ENCODE measurements around the gene ARFGAP3.

The ARFGAP3 gene

GRCh38 chr22:42797011-42797410 lies 60.1 kb downstream of the ARFGAP3 start:
- Histone ChIP-seq H3K9me3 (ENCODE audit: insufficient read depth, low read depth, low read length) (no peaks in the 10 kb centered on the region), H3K4me2 (ENCODE audit: low read depth, low read length, poor library complexity, severe bottlenecking) (no peak overlapping the region), H2AFZ (ENCODE audit: low read length) (no peak overlapping the region), H3K4me1 (ENCODE audit: insufficient read depth, low read length, poor library complexity, severe bottlenecking) (no peaks in the 10 kb centered on the region), H3K9ac (ENCODE audit: low read depth, low read length, poor library complexity, severe bottlenecking) (no peak overlapping the region), H3K9me2 (replicated peaks; ENCODE audit: low read depth, low read length) (no peaks in the 10 kb centered on the region), H3K79me2 (ENCODE audit: insufficient read depth, low read length) (no peaks in the 10 kb centered on the region), H3K4me3 (ENCODE audit: low read length, poor library complexity, severe bottlenecking) (no peak overlapping the region), H3K36me3 (ENCODE audit: insufficient read depth, low read length) (peaks cover 52% of the 10 kb centered on the region; the same call in 1 of the 2 replicates), H4K20me1 (ENCODE audit: insufficient read depth, low read length, poor library complexity, severe bottlenecking) (no peaks in the 10 kb centered on the region), H3F3A (ENCODE audit: low read depth) (no peaks in the 10 kb centered on the region), H3K27me3 (ENCODE audit: insufficient read depth, low read length, poor library complexity, severe bottlenecking) (no peaks in the 10 kb centered on the region)
- TF ChIP-seq EZH2phosphoT487 (IDR thresholded peaks at IDR 0.05; ENCODE audit: borderline replicate concordance) (no peak), CTCF (conservative IDR thresholded peaks at IDR 0.05; ENCODE audit: low read length) (no peak)

- Histone ChIP-seq H2AFZ (ENCODE audit: low read length) (no peak overlapping the region), H3K9me2 (replicated peaks; ENCODE audit: low read depth, low read length) (no peaks in the 10 kb centered on the region), H3K9ac (ENCODE audit: low read depth, low read length, poor library complexity, severe bottlenecking) (no peak overlapping the region), H4K20me1 (ENCODE audit: insufficient read depth, low read length, poor library complexity, severe bottlenecking) (no peaks in the 10 kb centered on the region), H3K9me3 (ENCODE audit: insufficient read depth, low read depth, low read length) (no peaks in the 10 kb centered on the region), H3F3A (ENCODE audit: low read depth) (no peaks in the 10 kb centered on the region), H3K4me3 (ENCODE audit: low read length, poor library complexity, severe bottlenecking) (no peak overlapping the region), H3K79me2 (ENCODE audit: insufficient read depth, low read length) (no peaks in the 10 kb centered on the region), H3K4me2 (ENCODE audit: low read depth, low read length, poor library complexity, severe bottlenecking) (no peak overlapping the region), H3K27me3 (ENCODE audit: insufficient read depth, low read length, poor library complexity, severe bottlenecking) (no peaks in the 10 kb centered on the region), H3K4me1 (ENCODE audit: insufficient read depth, low read length, poor library complexity, severe bottlenecking) (no peaks in the 10 kb centered on the region), H3K36me3 (ENCODE audit: insufficient read depth, low read length) (peaks cover 43% of the 10 kb centered on the region; the same call in 1 of the 2 replicates)
- no peak for TF ChIP-seq EZH2phosphoT487 (IDR thresholded peaks at IDR 0.05; ENCODE audit: borderline replicate concordance)
- no peak for TF ChIP-seq CTCF (conservative IDR thresholded peaks at IDR 0.05; ENCODE audit: low read length)
Measured at GRCh38 chr22:42796081-42796480, 61.0 kb downstream of the ARFGAP3 start.

- no peak overlapping the region for H3K4me3 ChIP-seq (ENCODE audit: low read length, poor library complexity, severe bottlenecking)
- no peaks in the 10 kb centered on the region for H3F3A ChIP-seq (ENCODE audit: low read depth)
- TF ChIP-seq CTCF (conservative IDR thresholded peaks at IDR 0.05; ENCODE audit: low read length) (no peak), EZH2phosphoT487 (IDR thresholded peaks at IDR 0.05; ENCODE audit: borderline replicate concordance) (no peak)
- no peaks in the 10 kb centered on the region for H3K27me3 ChIP-seq (ENCODE audit: insufficient read depth, low read length, poor library complexity, severe bottlenecking)
- no peak overlapping the region for H2AFZ ChIP-seq (ENCODE audit: low read length)
- peaks cover 34% of the 10 kb centered on the region; the same call in 1 of the 2 replicates for H3K36me3 ChIP-seq (ENCODE audit: insufficient read depth, low read length)
- no peak overlapping the region for H3K4me2 ChIP-seq (ENCODE audit: low read depth, low read length, poor library complexity, severe bottlenecking)
- no peaks in the 10 kb centered on the region for H3K9me2 ChIP-seq (replicated peaks; ENCODE audit: low read depth, low read length)
- H3K9ac ChIP-seq (ENCODE audit: low read depth, low read length, poor library complexity, severe bottlenecking), result no peak overlapping the region
- H3K9me3 ChIP-seq (ENCODE audit: insufficient read depth, low read depth, low read length), result no peaks in the 10 kb centered on the region
- no peaks in the 10 kb centered on the region for H3K79me2 ChIP-seq (ENCODE audit: insufficient read depth, low read length)
- H3K4me1 ChIP-seq (ENCODE audit: insufficient read depth, low read length, poor library complexity, severe bottlenecking), result no peaks in the 10 kb centered on the region
- no peaks in the 10 kb centered on the region for H4K20me1 ChIP-seq (ENCODE audit: insufficient read depth, low read length, poor library complexity, severe bottlenecking)
Measured at GRCh38 chr22:42794551-42795510, 62.2 kb downstream of the ARFGAP3 start.

Data from Loucy (cell line).